GM18870 (cell line): ENCODE measurements around the gene ATP7B.

Source experiments
- ATAC-seq: cut with Tn5 transposase; IDR thresholded peaks from one replicate; pipeline ENCODE4 v1.9.1; 2021; ENCODE audit warnings: moderate library complexity; ENCODE audit not compliant: unreplicated experiment

The ATP7B gene

GRCh38 chr13:51953347-51954195 lies 57.7 kb downstream of the ATP7B start:
- ATAC-seq = no peak

GRCh38 chr13:51950722-51951121 lies 60.5 kb downstream of the ATP7B start:
- ATAC-seq = no peak

GRCh38 chr13:51946163-51946669 lies 65.0 kb downstream of the ATP7B start:
- ATAC-seq = no peak

DNA sequence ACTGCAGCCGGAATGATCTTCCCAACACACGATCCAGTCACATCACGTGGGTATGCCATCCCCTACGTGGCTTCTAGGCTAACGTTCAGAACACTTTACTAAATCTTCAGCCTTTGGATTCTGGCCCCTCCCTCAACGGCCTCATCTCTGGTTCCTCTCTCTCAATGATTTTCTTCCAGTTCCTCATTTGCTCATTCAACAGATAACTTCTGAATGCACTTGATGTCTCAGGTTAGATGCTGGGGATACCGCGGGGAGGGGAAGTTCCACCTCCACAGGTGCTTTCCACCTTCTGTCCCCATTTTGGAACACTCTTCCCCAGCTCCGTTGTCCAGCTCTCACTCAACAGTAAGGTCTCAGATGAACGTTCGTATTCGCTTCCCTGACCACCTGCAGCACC lies 66.1 kb downstream of the ATP7B start:
- ATAC-seq = no peak

DNA sequence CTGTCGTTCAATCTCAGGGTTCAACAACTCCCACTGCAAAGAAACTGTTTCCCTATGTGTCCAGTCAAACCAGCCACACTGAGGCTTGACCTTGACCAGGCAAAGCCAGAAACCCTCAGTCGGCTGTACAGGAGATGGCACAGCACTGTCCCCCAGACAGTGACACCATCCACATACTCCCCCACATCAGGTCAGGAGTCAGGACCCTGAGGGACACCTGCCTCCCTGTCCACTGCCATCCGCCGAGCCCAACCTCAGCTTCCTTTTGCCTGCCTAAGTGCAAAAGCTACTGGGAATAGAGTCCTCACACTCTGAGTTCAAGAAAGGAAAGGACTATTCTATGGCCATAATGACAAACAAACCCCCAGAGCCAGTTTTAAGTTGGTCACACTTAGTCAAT lies 66.8 kb downstream of the ATP7B start:
- no peak for ATAC-seq

DNA sequence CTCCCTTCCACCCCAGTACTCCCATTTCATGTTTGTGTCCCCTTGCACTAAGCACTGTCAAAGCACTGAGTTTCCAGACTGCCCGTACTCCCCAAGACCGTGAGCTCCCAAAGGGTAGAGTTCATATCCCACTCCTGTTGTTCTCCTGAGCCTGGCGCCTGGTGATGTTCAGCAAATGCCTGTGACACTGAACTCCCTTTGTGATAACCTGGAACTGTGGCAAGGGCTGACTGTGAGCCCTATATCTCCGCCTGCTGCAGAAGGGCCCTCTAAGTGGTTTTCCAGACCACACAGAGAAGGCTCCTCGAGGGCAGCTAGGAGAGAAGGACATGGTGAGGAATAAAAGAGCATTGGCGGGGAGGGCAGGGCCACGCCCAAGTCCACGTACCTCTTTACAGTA lies 67.5 kb downstream of the ATP7B start:
- ATAC-seq = no peak

DNA sequence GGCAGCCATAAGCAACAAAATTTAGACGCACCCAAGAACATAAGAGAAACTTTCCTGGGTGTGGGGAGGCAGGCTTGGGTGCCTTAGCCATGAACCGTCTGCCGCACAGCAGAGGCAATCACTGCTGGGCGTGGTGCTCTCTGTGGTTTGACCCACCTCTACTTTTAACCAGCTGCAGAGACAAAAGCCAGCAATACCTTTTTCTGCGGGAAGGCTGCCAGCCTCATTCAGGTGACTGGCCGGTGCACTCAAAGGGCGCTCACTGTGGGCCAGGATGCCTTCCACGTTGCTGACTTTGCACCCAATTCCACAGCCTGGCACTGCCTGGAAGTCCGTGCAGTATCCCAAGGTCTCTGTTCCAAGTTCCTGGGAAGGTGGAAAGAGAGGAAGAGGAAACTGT lies 69.1 kb downstream of the ATP7B start:
- no peak for ATAC-seq

GRCh38 chr13:51938454-51938853 lies 72.8 kb downstream of the ATP7B start:
- ATAC-seq = no peak

DNA sequence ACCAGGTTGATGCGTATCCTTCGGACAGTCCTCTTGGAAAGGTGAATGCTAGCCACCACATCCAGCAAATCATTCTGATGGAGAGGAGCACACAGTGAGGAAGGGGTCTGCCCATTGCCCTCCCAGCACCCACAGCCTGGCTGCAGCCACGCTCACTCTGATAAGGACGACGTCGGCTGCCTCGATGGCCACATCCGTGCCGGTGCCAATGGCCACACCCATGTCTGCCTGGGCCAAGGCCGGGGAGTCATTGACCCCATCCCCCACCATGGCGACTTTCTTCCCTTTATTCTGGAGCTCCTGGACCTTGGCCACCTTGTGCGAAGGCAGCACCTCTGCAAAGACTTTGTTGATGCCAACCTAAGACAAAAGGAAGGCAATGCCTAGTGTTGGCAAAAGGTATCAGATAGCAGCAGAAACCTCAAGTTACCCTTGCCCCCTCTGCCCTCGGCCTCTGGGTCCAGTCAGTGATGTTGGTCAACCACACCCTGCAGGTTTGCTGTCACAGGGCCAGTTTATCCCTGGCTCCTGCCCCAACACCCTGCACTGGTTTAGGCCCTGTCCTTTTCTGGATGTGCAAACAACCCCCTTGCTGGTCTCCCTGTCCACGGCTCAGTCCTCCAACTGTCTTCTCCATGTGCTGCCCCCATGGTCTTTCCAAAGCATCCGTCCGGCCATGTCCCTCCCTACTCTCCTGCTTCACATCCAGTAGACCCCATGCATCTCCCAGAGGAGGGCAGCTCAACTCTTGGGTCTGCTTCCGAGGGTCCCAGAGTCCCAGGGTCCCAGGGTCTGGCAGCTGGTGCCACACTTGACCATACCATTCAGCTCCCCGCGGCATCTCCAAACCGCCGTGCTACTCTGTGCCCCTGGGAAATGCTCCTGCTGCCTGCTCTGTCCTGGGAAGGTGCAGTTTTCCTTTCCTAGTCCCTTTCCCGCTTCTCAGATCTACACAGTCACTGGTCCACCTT lies 73.6 kb downstream of the ATP7B start:
- no peak for ATAC-seq

- ATAC-seq = no peak
Observed at GRCh38 chr13:51935326-51936171, 75.7 kb downstream of the ATP7B start.

DNA sequence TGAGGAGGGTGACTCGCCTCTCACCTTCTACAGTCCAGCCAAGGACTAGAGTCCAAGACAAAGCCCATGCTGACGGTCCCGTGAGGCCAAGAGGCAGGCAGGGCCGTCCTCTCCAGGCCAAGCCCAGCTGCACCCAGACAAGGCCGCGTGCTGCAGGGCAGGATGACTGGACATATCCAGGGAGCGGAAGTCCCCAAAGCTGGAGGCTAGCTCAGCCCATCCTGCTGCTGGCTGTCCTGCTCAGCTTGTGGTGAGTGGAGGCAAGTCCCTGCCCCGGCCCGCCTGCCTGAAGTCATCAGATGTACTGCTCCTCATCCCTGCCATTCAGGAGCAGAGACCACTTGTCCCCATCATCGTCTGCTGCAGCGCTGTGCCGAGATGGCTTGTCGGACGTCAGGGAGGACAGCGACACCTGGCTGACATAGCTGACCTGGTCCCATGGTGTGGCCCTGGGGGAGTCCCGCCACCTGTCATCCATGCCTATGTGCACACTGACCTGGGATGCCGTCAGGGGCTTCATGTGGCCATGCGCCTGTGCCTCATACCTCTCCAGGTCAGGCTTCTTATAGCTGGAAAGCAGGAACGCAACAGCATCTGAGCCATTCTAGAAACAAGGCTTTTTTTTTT lies 76.7 kb downstream of the ATP7B start:
- no peak for ATAC-seq

- no peak for ATAC-seq
Observed at GRCh38 chr13:51933466-51934058, 77.7 kb downstream of the ATP7B start.

GRCh38 chr13:51932231-51932630 lies 79.0 kb downstream of the ATP7B start:
- no peak for ATAC-seq

DNA sequence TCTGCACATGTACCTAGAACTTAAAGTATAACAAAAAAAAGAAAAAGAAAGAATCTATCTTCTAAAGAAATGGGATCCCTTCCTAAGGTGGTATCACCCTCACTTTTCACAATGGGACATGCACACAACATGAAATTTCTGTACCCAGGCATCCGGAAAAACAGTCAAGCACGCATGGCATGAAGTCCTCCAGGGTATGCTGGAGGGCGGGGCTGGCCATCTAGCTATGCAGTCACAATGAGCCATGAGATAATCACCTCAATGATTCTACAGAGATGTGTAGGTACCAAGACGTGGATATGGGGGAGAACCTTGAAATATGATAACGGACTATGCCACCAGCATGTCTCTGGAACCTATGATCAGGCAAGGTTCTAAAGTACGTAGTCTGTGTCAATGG lies 79.6 kb downstream of the ATP7B start:
- ATAC-seq = no peak

DNA sequence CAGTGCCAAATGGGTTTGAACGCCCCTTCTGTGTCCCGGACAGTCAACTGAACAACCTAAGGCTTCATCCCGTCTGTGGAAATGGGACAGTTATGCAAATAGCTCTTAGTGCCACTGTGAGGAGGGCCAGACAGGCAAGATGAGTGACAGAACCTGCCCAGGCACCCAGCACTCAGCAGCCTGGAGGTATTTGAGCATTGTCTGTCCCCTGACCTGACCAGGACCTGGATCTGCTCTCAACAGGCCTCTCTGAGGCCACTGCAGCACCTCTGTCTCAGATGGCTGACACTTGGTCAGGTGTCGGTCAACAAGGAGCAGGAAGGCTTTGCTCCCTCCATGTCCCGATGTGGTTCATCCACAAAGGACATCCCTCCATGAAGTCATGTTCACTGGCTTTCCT lies 81.6 kb downstream of the ATP7B start:
- ATAC-seq = no peak

- no peak for ATAC-seq
Observed at GRCh38 chr13:51928231-51928630, 83.0 kb downstream of the ATP7B start.

DNA sequence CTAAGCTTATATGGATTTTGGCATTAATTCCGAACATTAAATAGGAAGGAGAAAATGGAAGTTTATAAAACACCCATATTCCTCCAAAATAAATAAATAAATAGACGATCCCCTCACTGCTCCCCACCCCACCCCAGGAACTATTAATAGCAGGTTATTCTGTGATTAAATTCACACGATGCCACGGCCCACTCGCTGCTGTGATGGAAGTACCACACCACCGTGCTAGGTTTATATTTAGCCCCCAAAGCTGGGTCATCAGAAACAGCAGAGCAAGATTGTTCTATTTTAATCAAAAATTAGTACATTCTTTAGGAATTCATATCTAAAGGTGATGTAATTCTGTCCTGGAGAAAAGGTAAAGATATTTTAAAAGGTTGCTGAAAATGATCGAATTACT lies 84.1 kb downstream of the ATP7B start:
- ATAC-seq = no peak

DNA sequence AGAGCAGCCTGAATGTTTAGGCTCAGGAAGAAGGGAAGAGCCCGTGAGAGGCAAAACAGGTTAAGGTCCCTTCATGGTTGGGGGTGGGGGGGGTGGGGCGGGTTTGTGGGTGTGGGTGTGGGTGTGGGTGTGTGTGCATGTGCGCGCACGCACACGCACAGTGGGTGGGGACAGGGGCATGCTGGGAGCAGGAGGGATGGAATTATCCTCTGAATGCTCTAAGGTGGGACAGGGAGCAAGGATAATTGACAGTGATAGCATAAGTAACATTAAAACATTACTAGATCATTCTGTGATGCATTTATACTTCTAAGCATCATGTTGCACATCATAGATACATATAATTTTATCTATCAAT lies 84.7 kb downstream of the ATP7B start:
- no peak for ATAC-seq

DNA sequence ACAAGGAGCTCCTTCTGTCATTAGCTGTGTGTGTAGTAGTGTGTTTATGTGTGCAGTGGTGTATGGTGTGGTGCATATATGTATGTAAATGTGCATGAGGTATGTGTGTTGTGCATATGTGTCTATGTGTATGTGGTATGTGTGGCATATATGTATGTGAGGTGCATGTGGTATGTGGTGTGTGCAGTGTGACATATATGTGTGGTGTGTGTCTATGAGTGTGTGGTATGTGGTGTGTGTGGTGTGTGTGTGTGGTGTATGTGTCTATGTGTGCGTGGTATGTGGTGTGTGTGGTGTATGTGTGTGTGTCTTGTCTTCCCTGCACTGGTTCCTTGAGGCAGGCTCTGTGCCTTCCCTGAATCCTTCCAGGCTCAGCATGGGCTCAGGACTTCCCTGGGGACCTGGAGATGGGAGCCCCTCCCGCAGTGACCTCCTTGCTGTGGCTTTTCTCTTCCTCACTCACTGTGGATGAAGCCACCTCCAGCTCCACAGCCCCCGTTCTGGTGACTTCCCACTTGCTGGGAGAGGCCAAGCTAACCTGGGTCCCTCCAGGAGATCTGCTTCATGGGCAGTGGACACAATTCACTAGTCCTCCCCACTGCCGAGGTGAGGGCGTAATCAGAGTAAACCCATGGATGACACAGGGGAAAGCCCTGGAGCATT lies 85.3 kb downstream of the ATP7B start:
- no peak for ATAC-seq
